GM23338 (cell line): ENCODE data around the gene VAPB. TPM values are rescaled to one million over a fixed set of nuclear protein-coding genes. Genes with fewer than 3 reads are reported as not detected.

ENCODE experiments used
- ATAC-seq: fragments of 200-7000 bp; cut with Tn5 transposase; 3 replicates; pipeline ENCODE4 v1.9.1; 2020
- DNase-seq: peaks from one replicate; pipeline ENCODE4 v3.0.0-alpha.2; 2015; ENCODE audit warnings: low spot score
- H2AFZ ChIP-seq: fragments of 200-600 bp; sonication (generic); 2 replicates; pipeline ENCODE4 v1.8.0; 2016; ENCODE audit warnings: antibody characterized with exemption, mild to moderate bottlenecking, moderate library complexity
- H3F3A ChIP-seq: fragments of 200-600 bp; sonication (generic); replicated peaks from 2 replicates; pipeline ENCODE4 v1.8.0; 2017; ENCODE audit warnings: antibody characterized with exemption, mixed run types, low read depth
- H3K27ac ChIP-seq: fragments of 200-600 bp; sonication (generic); 2 replicates; pipeline ENCODE4 v1.6.1; 2016; ENCODE audit warnings: low read depth
- H3K27me3 ChIP-seq: fragments of 200-600 bp; sonication (generic); 2 replicates; pipeline ENCODE4 v1.8.0; 2016; ENCODE audit warnings: mild to moderate bottlenecking, mixed run types, moderate library complexity; ENCODE audit not compliant: insufficient read depth
- H3K36me3 ChIP-seq: fragments of 200-600 bp; sonication (generic); 2 replicates; pipeline ENCODE4 v1.8.0; 2016; ENCODE audit warnings: mild to moderate bottlenecking; ENCODE audit not compliant: insufficient read depth
- H3K4me1 ChIP-seq: fragments of 200-600 bp; sonication (generic); 2 replicates; pipeline ENCODE4 v1.8.0; 2016; ENCODE audit warnings: mild to moderate bottlenecking, moderate library complexity; ENCODE audit not compliant: insufficient read depth
- H3K4me2 ChIP-seq: fragments of 200-600 bp; sonication (generic); 2 replicates; pipeline ENCODE4 v1.7.1; 2017; ENCODE audit warnings: mixed run types
- H3K4me3 ChIP-seq: fragments of 200-600 bp; sonication (generic); 2 replicates; pipeline ENCODE4 v1.6.1; 2016; ENCODE audit warnings: mixed run types
- H3K79me2 ChIP-seq: fragments of 200-600 bp; sonication (generic); replicated peaks from 2 replicates; pipeline ENCODE4 v1.8.0; 2017; ENCODE audit warnings: mild to moderate bottlenecking; ENCODE audit not compliant: insufficient read depth
- H3K9me2 ChIP-seq: fragments of 200-600 bp; sonication (generic); 2 replicates; pipeline ENCODE4 v1.8.0; 2017; ENCODE audit not compliant: insufficient read depth
- H4K20me1 ChIP-seq: fragments of 200-600 bp; sonication (generic); replicated peaks from 2 replicates; pipeline ENCODE4 v1.8.0; 2017; ENCODE audit warnings: mild to moderate bottlenecking; ENCODE audit not compliant: insufficient read depth
- H3K27ac Mint-ChIP-seq: 2 replicates; pipeline ENCODE4 v1.8.0; 2020; ENCODE audit warnings: inconsistent platforms, mild to moderate bottlenecking, moderate library complexity, mixed read lengths
- H3K27me3 Mint-ChIP-seq: 3 replicates; pipeline ENCODE4 v1.8.0; 2022; ENCODE audit warnings: low read depth, mild to moderate bottlenecking, moderate library complexity, mixed read lengths, inconsistent platforms; ENCODE audit not compliant: insufficient read depth, poor library complexity
- H3K36me3 Mint-ChIP-seq: 3 replicates; pipeline ENCODE4 v1.8.0; 2021; ENCODE audit warnings: low read depth, mild to moderate bottlenecking, inconsistent platforms, moderate library complexity, mixed read lengths
- H3K4me1 Mint-ChIP-seq: 3 replicates; pipeline ENCODE4 v1.8.0; 2020; ENCODE audit warnings: mild to moderate bottlenecking, inconsistent platforms, mixed read lengths
- H3K4me3 Mint-ChIP-seq: 3 replicates; pipeline ENCODE4 v1.8.0; 2021; ENCODE audit warnings: moderate library complexity, mild to moderate bottlenecking, inconsistent platforms, mixed read lengths
- H3K9me3 Mint-ChIP-seq: 3 replicates; pipeline ENCODE4 v1.8.0; 2020; ENCODE audit warnings: moderate library complexity, mild to moderate bottlenecking, inconsistent platforms, mixed read lengths
- EZH2phosphoT487 ChIP-seq: fragments of 200-600 bp; sonication (generic); IDR thresholded peaks from one replicate; pipeline ENCODE4 v1.8.1; 2018; ENCODE audit warnings: antibody characterized with exemption; ENCODE audit not compliant: unreplicated experiment
- POLR2AphosphoS5 ChIP-seq: IDR thresholded peaks from 2 replicates; pipeline ENCODE4 v1.6.1; 2016; ENCODE audit warnings: antibody characterized with exemption, low read depth
- STAT1 ChIP-seq: IDR thresholded peaks from one replicate; pipeline ENCODE4 v1.6.1; 2016; ENCODE audit warnings: antibody characterized with exemption; ENCODE audit not compliant: unreplicated experiment
- ZNF114 ChIP-seq: fragments of 250-450 bp; sonication (Bioruptor Pico); IDR thresholded peaks from 2 replicates; pipeline ENCODE4 v1.5.0; 2020; ENCODE audit warnings: mild to moderate bottlenecking, moderate library complexity
- polyA plus RNA-seq: library from polyadenylated mRNA; unstranded; fragments of >200 nt; fragmentation: Nextera tagmentation; extraction: Ambion mirVana; gene quantifications from 2 replicates; pipeline ENCODE4 v1.2.1, GENCODE V29; 2016
- total RNA-seq: library from RNA; depleted of rRNA; stranded (reverse); fragments of >200 nt; shearing (Covaris generic); gene quantifications from 2 replicates; pipeline ENCODE4 v1.2.3, GENCODE V29; 2014
- TF ChIP-seq, protein P1 (sequence below): fragments of 250-450 bp; sonication (Bioruptor Pico); IDR thresholded peaks from 2 replicates; pipeline ENCODE4 v1.5.0; 2020; ENCODE audit warnings: mild to moderate bottlenecking, moderate library complexity
- TF ChIP-seq, protein P2 (sequence below), 2 experiments: fragments of 200-600 bp in 1 of 2; sonication (generic) in 1 of 2; conservative IDR thresholded peaks; 2 replicates each; pipeline versions ENCODE4 v1.5.1 to v1.6.1; 2016 to 2017; ENCODE audit warnings: antibody characterized with exemption in 2 of 2, low read depth in 2 of 2, mild to moderate bottlenecking in 2 of 2, moderate library complexity in 1 of 2

The VAPB gene
- total and polyA plus RNA-seq, 2 experiments from 2014 or later: 18.8 to 22.9 TPM

DNA sequence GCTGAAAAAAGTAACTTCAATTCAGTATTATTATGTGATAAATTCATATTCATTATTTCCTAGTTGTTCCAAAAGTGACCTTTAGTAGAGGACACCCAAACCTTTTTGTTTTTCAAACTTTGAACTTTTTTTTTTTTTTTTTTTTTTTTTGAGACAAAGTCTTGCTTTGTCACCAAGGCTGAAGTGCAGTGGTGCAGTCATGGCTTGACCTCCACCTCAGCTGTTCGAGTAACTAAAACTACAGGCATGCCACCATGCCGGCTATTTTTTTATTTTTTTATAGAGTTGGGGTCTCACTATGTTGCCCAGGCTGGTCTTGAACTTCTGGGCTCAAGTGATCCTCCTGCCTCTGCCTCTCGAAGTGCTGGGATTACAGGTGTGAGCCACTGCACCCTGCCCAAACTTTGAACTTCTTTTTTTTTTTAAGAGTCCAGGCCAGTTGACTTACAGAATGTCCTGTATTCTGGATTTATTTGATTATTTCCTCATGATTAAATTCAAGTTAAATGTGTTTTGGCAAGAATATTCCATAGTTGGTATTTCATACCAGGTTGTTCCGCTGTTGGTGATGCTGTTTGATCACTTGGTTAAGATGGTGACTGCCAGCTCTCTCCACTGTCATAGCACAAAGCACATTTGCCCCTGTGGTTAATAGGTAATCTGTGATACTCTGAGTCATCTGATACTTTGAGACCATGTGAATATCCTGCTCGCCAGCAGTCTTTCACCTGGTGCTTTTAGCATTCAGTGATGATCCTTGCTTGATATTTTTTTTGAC lies 48.0 kb downstream of the VAPB start:
- Histone ChIP-seq H3K4me2 (no peak overlapping the region), H3K36me3 (no peaks in the 10 kb centered on the region), H3K4me3 (no peak overlapping the region), H3F3A (no peaks in the 10 kb centered on the region), H3K79me2 (peaks cover 75% of the 10 kb centered on the region), H4K20me1 (no peaks in the 10 kb centered on the region; the same call in 1 of the 2 replicates), H2AFZ (no peak overlapping the region), H3K4me1 (peaks cover 40% of the 10 kb centered on the region), H3K27ac (no peak overlapping the region), H3K9me2 (no peaks in the 10 kb centered on the region), H3K27me3 (no peaks in the 10 kb centered on the region)
- Mint-ChIP-seq H3K36me3 (peaks cover 20% of the 10 kb centered on the region; the same call in 2 of the 3 replicates), H3K4me3 (no peak overlapping the region), H3K4me1 (peaks cover 58% of the 10 kb centered on the region), H3K27ac (no peak overlapping the region), H3K9me3 (no peaks in the 10 kb centered on the region), H3K27me3 (peaks cover 6% of the 10 kb centered on the region)
- ATAC-seq (no peak), DNase-seq (no peak)
- TF ChIP-seq, protein P1, sequence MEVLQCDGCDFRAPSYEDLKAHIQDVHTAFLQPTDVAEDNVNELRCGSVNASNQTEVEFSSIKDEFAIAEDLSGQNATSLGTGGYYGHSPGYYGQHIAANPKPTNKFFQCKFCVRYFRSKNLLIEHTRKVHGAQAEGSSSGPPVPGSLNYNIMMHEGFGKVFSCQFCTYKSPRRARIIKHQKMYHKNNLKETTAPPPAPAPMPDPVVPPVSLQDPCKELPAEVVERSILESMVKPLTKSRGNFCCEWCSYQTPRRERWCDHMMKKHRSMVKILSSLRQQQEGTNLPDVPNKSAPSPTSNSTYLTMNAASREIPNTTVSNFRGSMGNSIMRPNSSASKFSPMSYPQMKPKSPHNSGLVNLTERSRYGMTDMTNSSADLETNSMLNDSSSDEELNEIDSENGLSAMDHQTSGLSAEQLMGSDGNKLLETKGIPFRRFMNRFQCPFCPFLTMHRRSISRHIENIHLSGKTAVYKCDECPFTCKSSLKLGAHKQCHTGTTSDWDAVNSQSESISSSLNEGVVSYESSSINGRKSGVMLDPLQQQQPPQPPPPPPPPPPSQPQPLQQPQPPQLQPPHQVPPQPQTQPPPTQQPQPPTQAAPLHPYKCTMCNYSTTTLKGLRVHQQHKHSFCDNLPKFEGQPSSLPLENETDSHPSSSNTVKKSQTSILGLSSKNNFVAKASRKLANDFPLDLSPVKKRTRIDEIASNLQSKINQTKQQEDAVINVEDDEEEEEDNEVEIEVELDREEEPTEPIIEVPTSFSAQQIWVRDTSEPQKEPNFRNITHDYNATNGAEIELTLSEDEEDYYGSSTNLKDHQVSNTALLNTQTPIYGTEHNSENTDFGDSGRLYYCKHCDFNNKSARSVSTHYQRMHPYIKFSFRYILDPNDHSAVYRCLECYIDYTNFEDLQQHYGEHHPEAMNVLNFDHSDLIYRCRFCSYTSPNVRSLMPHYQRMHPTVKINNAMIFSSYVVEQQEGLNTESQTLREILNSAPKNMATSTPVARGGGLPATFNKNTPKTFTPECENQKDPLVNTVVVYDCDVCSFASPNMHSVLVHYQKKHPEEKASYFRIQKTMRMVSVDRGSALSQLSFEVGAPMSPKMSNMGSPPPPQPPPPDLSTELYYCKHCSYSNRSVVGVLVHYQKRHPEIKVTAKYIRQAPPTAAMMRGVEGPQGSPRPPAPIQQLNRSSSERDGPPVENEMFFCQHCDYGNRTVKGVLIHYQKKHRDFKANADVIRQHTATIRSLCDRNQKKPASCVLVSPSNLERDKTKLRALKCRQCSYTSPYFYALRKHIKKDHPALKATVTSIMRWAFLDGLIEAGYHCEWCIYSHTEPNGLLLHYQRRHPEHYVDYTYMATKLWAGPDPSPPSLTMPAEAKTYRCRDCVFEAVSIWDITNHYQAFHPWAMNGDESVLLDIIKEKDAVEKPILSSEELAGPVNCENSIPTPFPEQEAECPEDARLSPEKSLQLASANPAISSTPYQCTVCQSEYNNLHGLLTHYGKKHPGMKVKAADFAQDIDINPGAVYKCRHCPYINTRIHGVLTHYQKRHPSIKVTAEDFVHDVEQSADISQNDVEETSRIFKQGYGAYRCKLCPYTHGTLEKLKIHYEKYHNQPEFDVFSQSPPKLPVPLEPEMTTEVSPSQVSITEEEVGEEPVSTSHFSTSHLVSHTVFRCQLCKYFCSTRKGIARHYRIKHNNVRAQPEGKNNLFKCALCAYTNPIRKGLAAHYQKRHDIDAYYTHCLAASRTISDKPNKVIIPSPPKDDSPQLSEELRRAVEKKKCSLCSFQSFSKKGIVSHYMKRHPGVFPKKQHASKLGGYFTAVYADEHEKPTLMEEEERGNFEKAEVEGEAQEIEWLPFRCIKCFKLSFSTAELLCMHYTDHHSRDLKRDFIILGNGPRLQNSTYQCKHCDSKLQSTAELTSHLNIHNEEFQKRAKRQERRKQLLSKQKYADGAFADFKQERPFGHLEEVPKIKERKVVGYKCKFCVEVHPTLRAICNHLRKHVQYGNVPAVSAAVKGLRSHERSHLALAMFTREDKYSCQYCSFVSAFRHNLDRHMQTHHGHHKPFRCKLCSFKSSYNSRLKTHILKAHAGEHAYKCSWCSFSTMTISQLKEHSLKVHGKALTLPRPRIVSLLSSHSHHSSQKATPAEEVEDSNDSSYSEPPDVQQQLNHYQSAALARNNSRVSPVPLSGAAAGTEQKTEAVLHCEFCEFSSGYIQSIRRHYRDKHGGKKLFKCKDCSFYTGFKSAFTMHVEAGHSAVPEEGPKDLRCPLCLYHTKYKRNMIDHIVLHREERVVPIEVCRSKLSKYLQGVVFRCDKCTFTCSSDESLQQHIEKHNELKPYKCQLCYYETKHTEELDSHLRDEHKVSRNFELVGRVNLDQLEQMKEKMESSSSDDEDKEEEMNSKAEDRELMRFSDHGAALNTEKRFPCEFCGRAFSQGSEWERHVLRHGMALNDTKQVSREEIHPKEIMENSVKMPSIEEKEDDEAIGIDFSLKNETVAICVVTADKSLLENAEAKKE (CRISPR knock-in tag): no peak
- TF ChIP-seq ZNF114 (CRISPR knock-in tag) (no peak), POLR2AphosphoS5 (no peak), STAT1 (no peak), EZH2phosphoT487 (no peak)
- TF ChIP-seq, protein P2, sequence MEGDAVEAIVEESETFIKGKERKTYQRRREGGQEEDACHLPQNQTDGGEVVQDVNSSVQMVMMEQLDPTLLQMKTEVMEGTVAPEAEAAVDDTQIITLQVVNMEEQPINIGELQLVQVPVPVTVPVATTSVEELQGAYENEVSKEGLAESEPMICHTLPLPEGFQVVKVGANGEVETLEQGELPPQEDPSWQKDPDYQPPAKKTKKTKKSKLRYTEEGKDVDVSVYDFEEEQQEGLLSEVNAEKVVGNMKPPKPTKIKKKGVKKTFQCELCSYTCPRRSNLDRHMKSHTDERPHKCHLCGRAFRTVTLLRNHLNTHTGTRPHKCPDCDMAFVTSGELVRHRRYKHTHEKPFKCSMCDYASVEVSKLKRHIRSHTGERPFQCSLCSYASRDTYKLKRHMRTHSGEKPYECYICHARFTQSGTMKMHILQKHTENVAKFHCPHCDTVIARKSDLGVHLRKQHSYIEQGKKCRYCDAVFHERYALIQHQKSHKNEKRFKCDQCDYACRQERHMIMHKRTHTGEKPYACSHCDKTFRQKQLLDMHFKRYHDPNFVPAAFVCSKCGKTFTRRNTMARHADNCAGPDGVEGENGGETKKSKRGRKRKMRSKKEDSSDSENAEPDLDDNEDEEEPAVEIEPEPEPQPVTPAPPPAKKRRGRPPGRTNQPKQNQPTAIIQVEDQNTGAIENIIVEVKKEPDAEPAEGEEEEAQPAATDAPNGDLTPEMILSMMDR (conservative IDR thresholded peaks at IDR 0.05; ENCODE audit: low read depth in 2 of 2): no peak
